ENCODE measurements around the gene DENND6A. TPM values are rescaled to one million over a fixed set of nuclear protein-coding genes. Genes with fewer than 3 reads are reported as not detected.

Gene DENND6A
- total RNA-seq, 3 donors from 2014 or later (not counting 1 experiment from before 2014, with no cell fraction given) = 54.5 to 69.8 (median 57.1) TPM

GRCh38 chr3:57691411-57692132 is 1.3 kb downstream of the DENND6A start:
- 17% methylated on average over 15 of the region's 19 CpGs for WGBS (ENCODE audit: insufficient coverage)

GRCh38 chr3:57689367-57690053 is 3.4 kb downstream of the DENND6A start:
- 58% methylated on average over 3 of the region's 4 CpGs for WGBS (ENCODE audit: insufficient coverage)
- DNase-seq = peak in 1 of 2 donors; percentile 14
- Histone ChIP-seq H3K4me3 (ENCODE audit: low read length) (no peak overlapping the region), H3K27ac (ENCODE audit: low read length) (no peak overlapping the region), H3K36me3 (ENCODE audit: control insufficient read depth, insufficient read depth, low read length) (no peaks in the 10 kb centered on the region), H3K27me3 (ENCODE audit: control insufficient read depth, insufficient read depth, low read length) (no peaks in the 10 kb centered on the region), H3K4me1 (ENCODE audit: control insufficient read depth, insufficient read depth, low read length) (peaks cover 47% of the 10 kb centered on the region), H3K9me3 (ENCODE audit: control insufficient read depth, insufficient read depth, low read length) (no peaks in the 10 kb centered on the region)
- Mint-ChIP-seq H3K36me3 (no peaks in the 10 kb centered on the region), H3K27me3 (ENCODE audit: low read depth in 2 of 2) (no peaks in the 10 kb centered on the region), H3K4me1 (peaks cover 43 to 58% of the 10 kb centered on the region in 2 donors), H3K27ac (peak overlapping the region; percentile 94 to 97), H3K4me3 (peak overlapping the region; percentile 95), H3K9me3 (no peaks in the 10 kb centered on the region)
- intact Hi-C loops (cut with micrococcal nuclease) = loop anchor here (5.0 kb wide), 1 partner anchor 132 kb away; the partner anchor contains the start of gene PDE12
- TF ChIP-seq CTCF (IDR thresholded peaks at IDR 0.05) = no peak
- ATAC-seq = no peak

More at GRCh38 chr3:57691411-57692132, 1.3 kb downstream of the DENND6A start:
- Histone ChIP-seq H3K36me3 (ENCODE audit: control insufficient read depth, insufficient read depth, low read length) (no peaks in the 10 kb centered on the region), H3K4me3 (ENCODE audit: low read length) (peak overlapping the region; percentile 60), H3K4me1 (ENCODE audit: control insufficient read depth, insufficient read depth, low read length) (peaks cover 46% of the 10 kb centered on the region), H3K9me3 (ENCODE audit: control insufficient read depth, insufficient read depth, low read length) (no peaks in the 10 kb centered on the region), H3K27ac (ENCODE audit: low read length) (peak overlapping the region; percentile 88), H3K27me3 (ENCODE audit: control insufficient read depth, insufficient read depth, low read length) (no peaks in the 10 kb centered on the region)
- H3K9me3 Mint-ChIP-seq = no peaks in the 10 kb centered on the region
- ATAC-seq (no peak), DNase-seq (peak; percentile 24 to 32)
- TF ChIP-seq CTCF (IDR thresholded peaks at IDR 0.05) = no peak
- peak overlapping the region; percentile 94 to 97 for H3K27ac Mint-ChIP-seq
- peak overlapping the region; percentile 95 for H3K4me3 Mint-ChIP-seq
- peaks cover 32 to 48% of the 10 kb centered on the region in 2 donors for H3K4me1 Mint-ChIP-seq
- no peaks in the 10 kb centered on the region for H3K27me3 Mint-ChIP-seq (ENCODE audit: low read depth in 2 of 2)
- intact Hi-C loops (cut with micrococcal nuclease) = loop anchor here (1.0 to 5.0 kb wide), 4 partner anchors 16 to 134 kb away; partner anchors contain the start of genes ARF4 and PDE12
- no peaks in the 10 kb centered on the region for H3K36me3 Mint-ChIP-seq

- no peaks in the 10 kb centered on the region for H3K9me3 Mint-ChIP-seq
- Histone ChIP-seq H3K4me3 (ENCODE audit: low read length) (no peak overlapping the region), H3K36me3 (ENCODE audit: control insufficient read depth, insufficient read depth, low read length) (peaks cover 5% of the 10 kb centered on the region), H3K27me3 (ENCODE audit: control insufficient read depth, insufficient read depth, low read length) (no peaks in the 10 kb centered on the region), H3K9me3 (ENCODE audit: control insufficient read depth, insufficient read depth, low read length) (no peaks in the 10 kb centered on the region), H3K4me1 (ENCODE audit: control insufficient read depth, insufficient read depth, low read length) (peaks cover 44% of the 10 kb centered on the region), H3K27ac (ENCODE audit: low read length) (no peak overlapping the region)
- no peaks in the 10 kb centered on the region for H3K27me3 Mint-ChIP-seq (ENCODE audit: low read depth in 2 of 2)
- intact Hi-C loops (cut with micrococcal nuclease) = no loop called here
- TF ChIP-seq CTCF (IDR thresholded peaks at IDR 0.05) = no peak
- DNase-seq (no peak), ATAC-seq (no peak)
- no peaks in the 10 kb centered on the region for H3K36me3 Mint-ChIP-seq
- peak overlapping the region; percentile 78 to 97 for H3K27ac Mint-ChIP-seq
- peak overlapping the region; percentile 30 for H3K4me3 Mint-ChIP-seq
- 81% methylated on average over 2 of the region's 3 CpGs for WGBS (ENCODE audit: insufficient coverage)
- H3K4me1 Mint-ChIP-seq = peaks cover 46 to 58% of the 10 kb centered on the region in 2 donors
These were observed 4.6 kb downstream of the DENND6A start for GRCh38 chr3:57688291-57688690.
